ENCODE data around the gene FAM181A.
A peak's percentile ranks its signal among the peaks of the same experiment; 100 is the strongest.

The FAM181A gene

GRCh38 chr14:93905623-93906022 is 21.5 kb upstream of the FAM181A start:
- DNase-seq: no peak

- DNase-seq: peak; percentile 49 to 66
These were observed 20.5 kb upstream of the FAM181A start for GRCh38 chr14:93906341-93907329.

- no peak for DNase-seq
These were observed 17.6 kb upstream of the FAM181A start for GRCh38 chr14:93909429-93910128.

GRCh38 chr14:93911975-93912615 is 15.0 kb upstream of the FAM181A start:
- no peak for DNase-seq

- no peak for DNase-seq
These were observed 14.4 kb upstream of the FAM181A start for GRCh38 chr14:93912782-93913181.

- DNase-seq: no peak
These were observed 12.9 kb upstream of the FAM181A start for GRCh38 chr14:93914278-93914677.

GRCh38 chr14:93915070-93915705 is 12.0 kb upstream of the FAM181A start:
- DNase-seq: no peak

- no peak for DNase-seq
These were observed 11.3 kb upstream of the FAM181A start for GRCh38 chr14:93915800-93916199.

GRCh38 chr14:93916498-93916897 is 10.6 kb upstream of the FAM181A start:
- no peak for DNase-seq

- DNase-seq: no peak
These were observed 10.0 kb upstream of the FAM181A start for GRCh38 chr14:93917141-93917540.

- no peak for DNase-seq
These were observed 5.9 kb upstream of the FAM181A start for GRCh38 chr14:93921001-93921806.

GRCh38 chr14:93923626-93924025 is 3.5 kb upstream of the FAM181A start:
- DNase-seq: no peak

- no peak for DNase-seq
These were observed 2.4 kb upstream of the FAM181A start for GRCh38 chr14:93924592-93925355.

GRCh38 chr14:93925374-93925895 is 1.7 kb upstream of the FAM181A start:
- DNase-seq: no peak

- no peak for DNase-seq
These were observed 785 bp upstream of the FAM181A start for GRCh38 chr14:93926245-93926872.

GRCh38 chr14:93927800-93928145 is 629 bp downstream of the FAM181A start:
- no peak for DNase-seq

GRCh38 chr14:93928184-93929047 is 1.3 kb downstream of the FAM181A start:
- no peak for DNase-seq

GRCh38 chr14:93929048-93929535 is 1.9 kb downstream of the FAM181A start:
- no peak for DNase-seq

GRCh38 chr14:93929657-93930056 is 2.5 kb downstream of the FAM181A start:
- DNase-seq: no peak
